NCI-H128 (cell line): ENCODE results near the gene FOXC1.

Experiments used
- DNase-seq: peaks from one replicate; lab custom pipeline; 2025; ENCODE audit not compliant: unreplicated experiment; lab: John Stamatoyannopoulos, UW

FOXC1 gene

DNA sequence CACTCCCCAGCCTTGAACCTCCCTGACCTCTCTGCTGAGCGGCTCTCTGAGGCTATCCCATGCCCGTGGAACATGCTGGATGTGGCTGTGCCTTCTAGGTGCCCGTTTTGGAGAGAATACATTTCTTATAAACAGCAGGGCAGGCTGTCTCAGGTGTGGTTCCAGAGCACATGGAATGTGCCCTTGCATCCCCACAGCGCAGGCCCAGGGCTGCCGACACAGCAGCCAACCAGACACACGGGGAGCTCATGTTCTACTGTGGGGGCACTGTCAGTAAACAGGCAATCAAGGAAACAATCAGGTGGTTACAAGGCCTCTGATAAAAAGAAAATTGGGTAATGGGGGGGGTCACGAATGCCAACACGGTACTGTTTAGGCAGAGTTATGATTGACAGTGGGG is 30.8 kb downstream of the FOXC1 start:
- DNase-seq = no peak

DNA sequence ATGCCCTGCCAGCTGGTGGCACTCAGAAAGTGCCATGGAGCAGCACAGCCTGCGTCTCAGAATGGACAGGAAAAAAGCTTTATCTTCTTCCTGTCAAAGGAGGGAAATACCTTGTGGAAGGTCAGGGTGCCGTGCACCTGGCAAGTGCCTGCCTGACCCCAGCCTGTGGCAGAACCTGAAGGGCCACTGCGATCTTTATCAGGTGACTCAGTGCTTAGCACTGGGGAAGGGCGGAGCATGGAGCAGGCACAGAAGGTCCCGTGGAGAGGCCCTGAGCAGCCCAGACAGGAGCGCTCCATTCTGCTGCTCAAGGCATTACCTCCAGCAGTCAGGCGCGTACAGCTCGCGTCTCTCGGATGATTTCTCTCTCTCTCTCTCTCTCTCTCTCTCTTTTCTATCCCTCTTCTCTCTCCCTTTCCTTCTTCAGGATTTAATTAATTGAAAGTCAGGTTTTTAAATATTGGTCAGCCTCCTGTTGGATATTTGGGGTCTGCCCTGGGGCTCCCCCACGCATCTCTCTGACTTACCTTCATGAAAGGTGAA is 31.7 kb downstream of the FOXC1 start:
- DNase-seq = no peak

DNA sequence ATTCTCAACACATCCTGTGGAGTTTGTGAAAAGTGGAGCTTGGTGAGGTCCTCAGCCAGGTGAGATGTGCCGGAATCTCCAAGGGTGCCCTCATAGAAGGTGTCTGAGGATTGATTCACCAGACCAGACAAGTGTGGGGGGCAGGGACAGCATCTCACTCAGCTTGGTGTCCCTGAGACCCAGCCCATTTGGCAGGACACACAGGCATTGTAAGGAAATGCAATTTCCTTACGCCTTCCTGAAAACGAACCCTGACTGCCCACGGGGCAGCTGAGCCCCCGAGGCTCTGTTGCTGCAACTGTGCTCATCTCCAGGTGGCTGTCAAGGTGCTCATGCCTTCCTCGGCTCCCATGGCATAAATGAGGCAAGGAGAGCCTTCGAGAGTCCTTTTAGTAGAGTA is 33.4 kb downstream of the FOXC1 start:
- DNase-seq = no peak

DNA sequence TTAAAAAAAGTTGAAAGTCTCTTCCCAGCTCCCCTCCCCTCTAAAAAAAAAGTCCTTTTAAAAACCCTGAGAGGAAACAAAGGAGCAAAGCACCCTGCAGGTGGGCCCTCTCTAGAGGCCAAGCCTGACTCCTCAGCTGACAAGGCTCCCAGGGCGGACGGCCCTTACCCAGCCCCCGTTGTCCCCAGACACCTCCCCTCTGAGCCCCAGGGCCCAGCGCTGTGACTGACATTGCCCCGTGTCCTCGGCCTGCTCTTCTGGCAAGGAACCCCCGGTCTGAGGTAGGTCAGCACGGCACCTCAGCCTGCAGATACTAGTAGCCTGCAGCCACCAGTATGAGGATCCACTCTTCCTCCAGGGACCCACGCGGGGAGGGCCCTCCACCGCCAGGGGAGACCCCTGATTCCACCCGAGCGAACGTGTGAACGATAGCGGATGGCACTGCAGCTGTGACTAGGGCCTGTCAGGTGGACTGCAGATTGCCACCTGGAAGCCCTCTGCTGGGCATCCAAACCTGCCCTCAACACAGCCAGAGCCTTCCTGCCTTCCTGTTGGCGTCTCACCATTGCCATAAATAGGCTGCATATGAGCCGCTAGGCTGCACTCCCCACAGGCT is 34.2 kb downstream of the FOXC1 start:
- DNase-seq = no peak

DNA sequence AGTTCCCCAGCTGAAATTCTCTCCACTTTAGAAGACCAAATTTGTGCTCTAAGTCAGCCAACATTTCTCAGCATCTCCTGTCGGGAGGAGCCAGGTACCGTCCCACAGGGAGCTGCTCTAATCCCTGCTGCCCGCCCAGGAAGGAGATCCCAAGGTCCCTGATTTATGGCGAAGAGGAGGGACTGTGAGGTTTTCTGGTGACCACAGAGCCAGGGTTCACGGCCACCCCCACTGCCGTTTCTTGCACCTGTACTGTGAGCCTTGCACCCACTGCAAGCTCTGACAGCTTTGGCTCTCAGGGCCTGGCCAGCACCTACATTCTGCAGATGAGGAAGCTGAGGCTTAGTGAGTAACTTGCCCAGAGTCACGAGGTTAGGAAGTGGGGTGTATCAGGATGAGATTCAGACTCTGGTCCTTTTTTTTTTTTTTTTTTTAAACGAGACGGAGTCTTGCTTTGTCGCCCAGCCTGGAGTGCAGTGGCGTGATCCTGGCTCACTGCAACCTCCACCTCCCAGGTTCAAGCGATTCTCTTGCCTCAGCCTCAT is 34.9 kb downstream of the FOXC1 start:
- DNase-seq = no peak

DNA sequence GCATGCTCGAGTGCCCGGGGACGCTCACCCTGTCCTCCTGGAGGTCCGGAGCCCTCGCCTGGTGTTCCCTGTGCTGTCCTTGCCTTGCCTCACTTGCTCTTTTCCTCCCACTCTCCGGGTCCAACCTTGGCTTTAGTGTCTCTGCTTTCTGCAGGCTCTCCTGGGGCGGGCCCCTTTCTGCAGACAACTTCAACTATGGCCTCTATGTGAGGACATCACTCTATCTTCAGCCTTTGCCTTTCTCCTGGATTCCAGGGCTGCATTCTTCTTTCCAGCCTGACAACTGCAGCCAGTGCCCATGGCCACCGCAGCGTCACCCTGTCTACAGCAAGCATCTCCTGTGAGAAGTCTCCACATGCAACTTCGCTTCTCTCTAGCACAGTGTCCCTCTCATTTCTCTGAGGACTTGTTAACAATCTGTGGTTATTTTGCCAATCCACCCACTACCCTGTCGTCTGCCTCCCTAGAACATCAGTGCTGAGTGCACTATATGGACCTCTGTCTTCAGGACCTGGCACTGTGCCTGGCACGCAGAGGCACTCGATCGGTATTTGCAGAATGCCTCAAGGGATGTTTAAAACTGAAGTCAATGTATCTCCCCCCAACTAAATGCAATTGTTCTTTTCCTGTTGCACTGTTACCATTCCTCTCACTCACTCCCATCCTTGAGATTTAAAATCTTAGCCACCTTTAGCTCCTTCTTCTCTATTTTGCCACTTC is 35.9 kb downstream of the FOXC1 start:
- no peak for DNase-seq

DNA sequence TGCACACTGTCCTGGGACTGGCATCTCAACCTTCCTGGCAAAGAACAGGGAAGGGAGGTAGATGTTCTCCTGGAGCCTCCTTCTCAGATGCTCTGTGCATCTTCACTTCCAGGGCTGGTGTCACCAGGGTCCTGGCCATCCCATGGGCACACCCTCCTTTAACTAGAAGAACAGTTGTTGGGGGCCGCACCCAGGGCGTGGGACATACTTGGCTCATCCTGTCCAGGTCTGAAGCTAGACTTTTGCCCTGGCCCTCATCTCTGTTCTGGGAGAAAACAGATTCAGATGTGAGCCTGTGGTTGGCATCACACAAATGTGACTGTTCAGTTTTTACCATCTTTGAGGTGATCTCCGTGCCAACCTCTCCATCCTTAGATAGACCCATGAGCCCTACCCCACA is 41.6 kb downstream of the FOXC1 start:
- no peak for DNase-seq

DNA sequence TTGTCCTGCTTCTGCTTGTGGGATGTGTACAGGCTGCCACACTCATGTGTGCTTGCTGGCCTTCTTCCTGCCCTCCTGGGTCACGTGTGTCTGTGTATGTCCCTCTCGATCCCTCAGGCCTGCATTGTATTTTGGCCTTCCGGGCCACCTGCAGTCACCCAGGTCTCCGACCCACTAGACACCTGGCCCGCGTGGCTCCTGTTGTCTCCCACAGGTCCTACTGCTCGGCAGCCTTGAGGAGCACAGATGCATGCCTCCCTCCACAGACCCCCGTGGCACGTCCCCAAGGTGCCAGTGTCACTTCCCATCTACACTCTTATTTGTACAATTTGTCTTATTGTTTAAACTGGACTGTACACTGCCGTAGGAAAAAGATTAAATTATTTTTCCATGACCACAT is 43.1 kb downstream of the FOXC1 start:
- DNase-seq = no peak

DNA sequence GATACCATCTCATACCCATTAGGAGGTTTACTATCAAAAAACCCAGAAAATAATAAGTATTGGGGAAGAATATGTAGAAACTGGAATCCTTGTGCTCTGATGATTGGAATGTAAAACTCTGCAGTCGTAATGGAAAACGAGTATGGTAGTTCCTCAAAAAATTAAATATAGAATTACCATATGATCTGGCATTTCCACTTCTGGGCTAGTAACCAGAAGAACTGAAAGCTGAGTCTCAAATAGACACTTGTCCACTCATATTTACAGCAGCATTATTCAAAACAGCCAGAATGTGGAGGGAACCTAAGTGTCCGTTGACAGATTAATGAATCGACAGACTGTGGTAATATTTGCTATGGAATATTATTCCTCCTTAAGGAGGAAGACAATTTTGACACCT is 44.3 kb downstream of the FOXC1 start:
- DNase-seq = no peak

DNA sequence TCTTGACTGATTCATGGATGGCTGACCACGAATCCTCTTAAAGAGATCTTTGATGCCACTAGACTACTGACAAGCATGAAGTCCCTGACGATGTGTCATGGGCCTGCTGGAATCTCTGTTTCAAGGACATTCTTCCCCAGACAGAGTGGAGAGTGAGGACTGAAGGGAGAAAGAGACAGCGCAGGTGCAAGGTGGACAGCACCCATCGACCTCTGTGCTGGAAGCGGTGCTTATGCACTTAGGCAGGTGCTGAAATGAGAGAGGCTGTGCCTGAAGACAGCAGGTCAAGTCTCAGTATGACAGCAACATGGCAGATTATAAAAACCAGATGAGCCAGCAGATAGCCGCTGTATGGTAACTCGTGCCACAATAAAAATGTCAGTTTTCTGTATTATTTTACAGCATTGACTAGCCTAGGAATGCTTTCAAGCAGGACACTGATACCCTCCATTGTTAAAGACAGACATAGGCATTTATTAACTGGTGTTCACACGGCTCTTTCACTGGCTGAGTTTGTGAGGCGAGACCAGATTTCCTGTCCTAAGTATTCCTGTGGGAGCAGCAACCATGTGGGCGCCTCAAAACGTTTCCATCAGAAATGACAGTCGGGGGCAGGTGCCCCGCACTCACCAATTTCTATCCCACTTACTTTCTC is 47.5 kb downstream of the FOXC1 start:
- DNase-seq = no peak

DNA sequence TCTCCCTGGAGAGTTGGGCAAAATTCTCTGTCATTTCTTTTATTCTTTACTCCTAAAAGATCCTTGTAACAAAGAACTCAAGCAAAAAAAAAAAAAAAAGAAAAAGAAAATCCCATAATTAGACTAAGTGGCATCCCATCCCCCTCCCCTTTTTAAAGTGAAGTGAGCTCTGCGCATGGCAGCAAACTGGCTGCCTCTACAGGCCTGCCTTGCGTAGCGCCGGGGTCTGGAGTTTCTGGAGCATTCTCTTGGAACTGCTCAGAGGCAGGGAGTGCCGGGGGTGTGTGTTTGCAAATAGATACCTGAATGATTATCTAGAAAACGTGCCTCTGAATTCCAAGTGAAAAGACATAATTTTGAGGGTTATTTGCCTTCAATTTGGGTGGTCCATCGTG is 48.1 kb downstream of the FOXC1 start:
- DNase-seq = no peak

DNA sequence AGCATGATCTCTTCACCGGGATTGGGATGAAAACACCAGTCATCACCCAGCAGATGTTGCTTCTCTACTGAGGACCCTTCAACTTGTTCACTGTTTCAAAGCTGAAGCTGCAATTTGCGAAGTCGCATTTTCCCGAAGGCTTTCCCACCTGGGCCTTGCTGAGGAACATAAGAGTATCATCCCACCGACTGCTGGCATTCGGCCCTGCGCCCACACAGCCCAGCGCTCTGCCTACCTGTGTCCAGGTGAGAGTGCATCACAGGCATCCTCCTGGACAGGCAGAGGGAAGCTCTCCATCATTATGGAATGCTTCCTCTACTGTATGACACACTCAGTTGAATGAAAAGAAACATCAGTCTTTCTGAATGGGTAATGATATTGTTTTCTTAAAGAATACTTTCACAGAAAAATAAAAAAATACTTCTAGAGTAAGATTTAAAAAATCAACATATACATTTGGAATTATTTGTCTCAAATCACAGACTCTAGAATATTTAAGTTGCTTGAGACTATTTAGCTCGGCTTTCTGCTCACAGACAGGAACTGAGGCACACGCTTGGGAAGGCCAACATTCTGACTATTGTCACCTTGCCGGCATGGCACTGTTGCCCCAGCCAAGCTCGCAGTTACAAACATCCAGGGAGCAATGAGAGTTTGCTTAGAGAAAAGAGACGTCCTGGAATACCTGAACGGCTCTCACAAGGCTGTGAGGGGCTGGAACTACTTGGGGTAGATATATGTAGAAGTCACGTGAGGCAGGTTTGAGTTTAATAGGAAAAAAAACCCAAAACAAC is 48.7 kb downstream of the FOXC1 start:
- DNase-seq = no peak

DNA sequence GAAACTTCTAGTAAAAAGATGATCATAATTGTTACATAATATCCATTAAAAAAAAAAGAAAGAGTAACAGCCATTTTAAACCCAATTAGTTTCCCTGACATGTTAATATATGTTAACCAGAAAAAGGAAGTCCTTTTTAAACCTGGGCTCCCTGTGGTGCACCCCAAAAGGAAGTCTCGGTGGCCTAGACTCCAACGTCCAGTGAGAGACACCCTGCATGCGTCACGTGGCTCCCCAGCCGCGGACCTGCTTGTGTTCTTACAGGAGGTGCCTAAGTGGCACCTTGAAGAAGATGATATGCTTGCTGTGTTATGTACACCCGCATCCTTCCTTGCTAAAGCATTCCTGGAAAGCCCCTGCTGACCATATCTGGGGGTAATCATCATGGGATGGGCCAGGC is 50.1 kb downstream of the FOXC1 start:
- no peak for DNase-seq

DNA sequence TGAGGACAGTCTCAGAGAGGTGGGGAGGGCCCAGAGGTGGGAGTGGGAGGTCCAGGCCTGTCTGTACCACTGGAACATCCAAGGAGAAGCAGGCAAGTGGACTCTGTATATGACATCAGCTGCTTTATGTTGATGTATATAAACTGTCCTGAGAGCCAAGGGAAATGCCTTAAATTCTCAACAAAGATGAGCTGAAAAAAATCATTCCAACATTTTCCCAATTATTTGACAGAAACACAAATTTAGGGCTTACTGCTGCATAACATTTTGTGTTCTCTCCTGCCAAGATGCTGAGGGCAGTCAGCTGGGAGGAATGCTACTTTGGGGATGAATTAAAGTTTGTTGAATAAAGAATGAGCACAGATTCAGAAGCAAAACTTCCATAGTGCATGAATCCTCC is 52.8 kb downstream of the FOXC1 start:
- DNase-seq = no peak
